Mesangial cell (primary cell): ENCODE results near the gene PCDHGA4. TPM values are rescaled to one million over a fixed set of nuclear protein-coding genes. Genes with fewer than 3 reads are reported as not detected.

Source experiments
- total RNA-seq: library from RNA; depleted of rRNA; stranded (reverse); fragments of >200 nt; gene quantifications from 2 replicates; pipeline ENCODE4 v1.2.3, GENCODE V29; 2015

PCDHGA4 gene
- total RNA-seq, 1 donor from 2014 or later: 2.2 TPM

DNA sequence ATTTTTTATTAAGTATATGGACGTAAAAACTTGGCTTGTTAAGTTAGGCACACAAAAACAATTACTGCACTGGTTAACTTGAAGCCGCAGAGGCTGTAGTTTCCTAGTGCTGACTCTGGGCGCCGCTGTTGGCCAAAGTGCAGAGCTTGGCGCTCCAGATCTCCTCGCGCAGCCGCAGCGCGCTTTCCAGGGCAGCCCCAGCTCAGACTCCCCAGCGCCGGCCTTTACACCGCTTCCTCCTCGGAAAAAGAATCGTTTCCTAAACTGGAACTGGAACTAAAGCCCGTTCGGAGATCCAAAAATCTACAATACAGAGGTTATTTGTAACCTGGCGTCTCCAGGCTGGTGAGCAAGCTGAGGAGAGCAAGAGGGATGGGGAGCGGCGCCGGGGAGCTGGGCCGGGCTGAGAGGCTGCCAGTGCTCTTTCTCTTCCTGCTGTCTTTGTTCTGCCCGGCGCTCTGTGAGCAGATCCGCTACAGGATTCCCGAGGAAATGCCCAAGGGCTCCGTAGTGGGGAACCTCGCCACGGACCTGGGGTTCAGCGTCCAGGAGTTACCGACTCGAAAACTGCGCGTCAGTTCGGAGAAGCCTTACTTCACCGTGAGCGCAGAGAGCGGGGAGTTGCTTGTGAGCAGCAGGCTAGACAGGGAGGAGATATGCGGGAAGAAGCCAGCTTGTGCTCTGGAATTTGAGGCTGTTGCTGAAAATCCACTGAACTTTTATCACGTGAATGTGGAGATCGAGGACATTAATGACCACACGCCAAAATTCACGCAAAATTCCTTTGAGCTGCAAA, 43.1 kb downstream of the PCDHGA4 start, which contains the start of gene PCDHGB5:
Gene PCDHGB5, plus strand, starts transcription at position 192 of the 796 bp plus-strand sequence. Its CDS starts 181 bp downstream, at position 373.

DNA sequence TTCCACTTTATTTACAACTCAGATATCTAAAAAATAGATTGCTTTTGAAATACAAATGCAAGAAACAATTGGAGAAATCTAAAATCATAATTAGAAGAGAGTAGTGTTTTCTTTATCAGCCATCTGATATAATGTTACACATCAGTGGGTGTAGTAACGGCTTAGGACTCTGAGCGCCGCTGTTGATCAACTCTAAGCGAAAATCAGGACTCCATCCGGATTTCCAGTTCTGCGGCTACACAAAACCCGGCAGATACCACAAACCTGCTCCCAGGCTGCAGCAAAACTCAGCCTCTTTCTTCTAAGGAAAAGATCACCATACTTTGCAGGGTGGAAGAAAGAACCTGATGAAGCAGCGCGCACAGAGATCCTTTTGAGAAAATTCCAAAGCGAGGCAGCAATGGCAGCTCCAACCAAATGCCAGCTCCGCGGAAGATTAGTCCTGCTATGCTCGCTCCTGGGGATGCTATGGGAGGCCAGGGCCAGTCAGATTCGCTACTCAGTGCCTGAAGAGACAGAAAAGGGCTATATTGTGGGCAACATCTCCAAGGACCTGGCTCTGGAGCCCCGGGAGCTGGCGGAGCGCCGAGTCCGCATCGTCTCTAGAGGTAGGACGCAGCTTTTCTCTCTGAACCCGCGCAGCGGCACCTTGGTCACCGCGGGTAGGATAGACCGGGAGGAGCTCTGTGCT, 47.9 kb downstream of the PCDHGA4 start, which contains the start of gene PCDHGA9:
Gene PCDHGA9, plus strand, starts transcription at position 226 of the 691 bp plus-strand sequence. Its CDS starts 175 bp downstream, at position 401.

Other genes with a start within 250 kb of the PCDHGA4 start
- gene PCDHB4, start 233.2 kb upstream of the PCDHGA4 start, total RNA-seq: 0.13 and 0.49 TPM in 2 replicates
- 0.33 and 1.5 TPM in 2 replicates for gene PCDHB5, start 219.8 kb upstream of the PCDHGA4 start, total RNA-seq
- under 0.01 TPM in 1 of 2 replicates, not detected in the other for gene PCDHB6, start 205.0 kb upstream of the PCDHGA4 start, total RNA-seq
- 0.16 and 0.63 TPM in 2 replicates for gene PCDHB7, start 182.4 kb upstream of the PCDHGA4 start, total RNA-seq
- 0.25 TPM in 1 of 2 replicates, not detected in the other for gene PCDHB8, start 177.2 kb upstream of the PCDHGA4 start, total RNA-seq
- 0.16 and 0.63 TPM in 2 replicates for gene PCDHB16, start 172.6 kb upstream of the PCDHGA4 start, total RNA-seq
- 0.25 TPM in 1 of 2 replicates, not detected in the other for gene PCDHB9, start 167.9 kb upstream of the PCDHGA4 start, total RNA-seq
- gene PCDHB10, start 162.7 kb upstream of the PCDHGA4 start, total RNA-seq: 0.16 and 0.89 TPM in 2 replicates
- 0.16 and 0.63 TPM in 2 replicates for gene PCDHB11, start 155.4 kb upstream of the PCDHGA4 start, total RNA-seq
- under 0.01 and 0.25 TPM in 2 replicates for gene PCDHB12, start 146.3 kb upstream of the PCDHGA4 start, total RNA-seq
- 0.16 and 1.1 TPM in 2 replicates for gene PCDHB13, start 141.1 kb upstream of the PCDHGA4 start, total RNA-seq
- 0.16 and 0.63 TPM in 2 replicates for gene PCDHB14, start 131.7 kb upstream of the PCDHGA4 start, total RNA-seq
- 0.16 and 1.0 TPM in 2 replicates for gene PCDHB15, start 109.6 kb upstream of the PCDHGA4 start, total RNA-seq
- 0.63 TPM in 1 of 2 replicates, not detected in the other for gene SLC25A2, start 51.0 kb upstream of the PCDHGA4 start, total RNA-seq
- gene TAF7, start 34.2 kb upstream of the PCDHGA4 start, total RNA-seq: 24.3 and 29.2 TPM in 2 replicates
- 0.33 and 0.51 TPM in 2 replicates for gene PCDHGA1, start 24.5 kb upstream of the PCDHGA4 start, total RNA-seq
- 1.1 and 4.1 TPM in 2 replicates for gene PCDHGA2, start 16.3 kb upstream of the PCDHGA4 start, total RNA-seq
- gene PCDHGA3, start 11.2 kb upstream of the PCDHGA4 start, total RNA-seq: 0.65 and 2.5 TPM in 2 replicates
- 0.49 and 2.9 TPM in 2 replicates for gene PCDHGB1, start 4.9 kb upstream of the PCDHGA4 start, total RNA-seq
- 0.65 and 2.5 TPM in 2 replicates for gene PCDHGB2, start 5.0 kb downstream of the PCDHGA4 start, total RNA-seq
- 0.33 and 1.5 TPM in 2 replicates for gene PCDHGA5, start 9.1 kb downstream of the PCDHGA4 start, total RNA-seq
- 0.98 and 3.8 TPM in 2 replicates for gene PCDHGB3, start 15.2 kb downstream of the PCDHGA4 start, total RNA-seq
- 1.6 and 5.6 TPM in 2 replicates for gene PCDHGA6, start 18.9 kb downstream of the PCDHGA4 start, total RNA-seq
- 0.49 and 4.1 TPM in 2 replicates for gene PCDHGA7, start 27.7 kb downstream of the PCDHGA4 start, total RNA-seq
- gene PCDHGB4, start 32.7 kb downstream of the PCDHGA4 start, total RNA-seq: 4.2 and 7.1 TPM in 2 replicates
- gene PCDHGA8, start 37.6 kb downstream of the PCDHGA4 start, total RNA-seq: under 0.01 and 0.89 TPM in 2 replicates
- 10.6 and 15.8 TPM in 2 replicates for gene PCDHGB5, start 42.9 kb downstream of the PCDHGA4 start, total RNA-seq
- gene PCDHGA9, start 47.8 kb downstream of the PCDHGA4 start, total RNA-seq: 0.98 and 6.1 TPM in 2 replicates
- 2.0 and 6.3 TPM in 2 replicates for gene PCDHGB6, start 53.0 kb downstream of the PCDHGA4 start, total RNA-seq
- gene PCDHGA10, start 58.0 kb downstream of the PCDHGA4 start, total RNA-seq: 2.8 and 10.5 TPM in 2 replicates
- 5.1 and 18.1 TPM in 2 replicates for gene PCDHGB7, start 62.7 kb downstream of the PCDHGA4 start, total RNA-seq
- 5.4 and 10.4 TPM in 2 replicates for gene PCDHGA11, start 66.0 kb downstream of the PCDHGA4 start, total RNA-seq
- 3.4 and 13.8 TPM in 2 replicates for gene PCDHGA12, start 75.5 kb downstream of the PCDHGA4 start, total RNA-seq
- gene PCDHGC3, start 120.9 kb downstream of the PCDHGA4 start, total RNA-seq: 36.5 and 60.1 TPM in 2 replicates
- gene PCDHGC4, start 130.0 kb downstream of the PCDHGA4 start, total RNA-seq: 0.38 and 0.81 TPM in 2 replicates
- gene PCDHGC5, start 134.1 kb downstream of the PCDHGA4 start, total RNA-seq: 0.33 and 1.4 TPM in 2 replicates